MM.1S (cell line): Measurements from ENCODE around the gene MED20.

Source experiments
- DNase-seq: peaks from one replicate; pipeline ENCODE4 v3.0.0-alpha.2; 2015
- H2AFZ ChIP-seq: fragments of 300-600 bp; sonication (generic); 2 replicates; pipeline ENCODE4 v1.6.0; 2016; ENCODE audit warnings: antibody characterized with exemption, low read length
- H3F3A ChIP-seq: fragments of 300-600 bp; sonication (generic); 2 replicates; pipeline ENCODE4 v1.6.1; 2016; ENCODE audit warnings: mild to moderate bottlenecking, antibody characterized with exemption, low read length, moderate library complexity, mixed read lengths; ENCODE audit not compliant: insufficient read depth
- H3K27ac ChIP-seq: fragments of 300-600 bp; sonication (generic); 2 replicates; pipeline ENCODE4 v1.5.1; 2016; ENCODE audit warnings: mild to moderate bottlenecking, low read length
- H3K27me3 ChIP-seq: fragments of 300-600 bp; sonication (generic); replicated peaks from 2 replicates; pipeline ENCODE4 v1.6.0; 2016; ENCODE audit warnings: low read length; ENCODE audit not compliant: insufficient read depth
- H3K36me3 ChIP-seq: fragments of 300-600 bp; sonication (generic); replicated peaks from 2 replicates; pipeline ENCODE4 v1.6.1; 2016; ENCODE audit warnings: mild to moderate bottlenecking, low read length, mixed read lengths; ENCODE audit not compliant: insufficient read depth
- H3K4me1 ChIP-seq: fragments of 300-600 bp; sonication (generic); 2 replicates; pipeline ENCODE4 v1.6.1; 2016; ENCODE audit warnings: low read length, mixed read lengths
- H3K4me2 ChIP-seq: fragments of 300-600 bp; sonication (generic); 2 replicates; pipeline ENCODE4 v1.6.0; 2016; ENCODE audit warnings: low read depth, low read length
- H3K4me3 ChIP-seq: fragments of 300-600 bp; sonication (generic); 2 replicates; pipeline ENCODE4 v1.5.1; 2016; ENCODE audit warnings: low read length, mixed read lengths
- H3K79me2 ChIP-seq: fragments of 300-600 bp; sonication (generic); 2 replicates; pipeline ENCODE4 v1.6.1; 2016; ENCODE audit warnings: mixed run types, low read length, mixed read lengths
- H3K9ac ChIP-seq: fragments of 300-600 bp; sonication (generic); 2 replicates; pipeline ENCODE4 v1.6.1; 2016; ENCODE audit warnings: low read length, mixed read lengths
- H3K9me2 ChIP-seq: fragments of 300-600 bp; sonication (generic); replicated peaks from 2 replicates; pipeline ENCODE4 v1.6.1; 2016; ENCODE audit warnings: mild to moderate bottlenecking, low read length, mixed read lengths; ENCODE audit not compliant: insufficient read depth
- H3K9me3 ChIP-seq: fragments of 300-600 bp; sonication (generic); replicated peaks from 2 replicates; pipeline ENCODE4 v1.6.1; 2016; ENCODE audit warnings: mild to moderate bottlenecking, low read length, mixed read lengths; ENCODE audit not compliant: insufficient read depth
- H4K20me1 ChIP-seq: fragments of 300-600 bp; sonication (generic); 2 replicates; pipeline ENCODE4 v1.6.1; 2016; ENCODE audit warnings: mild to moderate bottlenecking, low read length, moderate library complexity, mixed read lengths; ENCODE audit not compliant: insufficient read depth
- CTCF ChIP-seq: fragments of 300-600 bp; sonication (generic); IDR thresholded peaks from 2 replicates; pipeline ENCODE4 v1.5.1; 2016; ENCODE audit warnings: antibody characterized with exemption, low read length, mixed read lengths
- EZH2 ChIP-seq: fragments of 300-600 bp; sonication (generic); optimal IDR thresholded peaks from 2 replicates; pipeline ENCODE3; 2017; ENCODE audit warnings: low read depth, mild to moderate bottlenecking, antibody characterized with exemption, low read length, mixed read lengths
- EZH2phosphoT487 ChIP-seq: fragments of 300-600 bp; sonication (generic); IDR thresholded peaks from 2 replicates; pipeline ENCODE4 v1.6.1; 2018; ENCODE audit warnings: antibody characterized with exemption, low read length

The MED20 gene

DNA sequence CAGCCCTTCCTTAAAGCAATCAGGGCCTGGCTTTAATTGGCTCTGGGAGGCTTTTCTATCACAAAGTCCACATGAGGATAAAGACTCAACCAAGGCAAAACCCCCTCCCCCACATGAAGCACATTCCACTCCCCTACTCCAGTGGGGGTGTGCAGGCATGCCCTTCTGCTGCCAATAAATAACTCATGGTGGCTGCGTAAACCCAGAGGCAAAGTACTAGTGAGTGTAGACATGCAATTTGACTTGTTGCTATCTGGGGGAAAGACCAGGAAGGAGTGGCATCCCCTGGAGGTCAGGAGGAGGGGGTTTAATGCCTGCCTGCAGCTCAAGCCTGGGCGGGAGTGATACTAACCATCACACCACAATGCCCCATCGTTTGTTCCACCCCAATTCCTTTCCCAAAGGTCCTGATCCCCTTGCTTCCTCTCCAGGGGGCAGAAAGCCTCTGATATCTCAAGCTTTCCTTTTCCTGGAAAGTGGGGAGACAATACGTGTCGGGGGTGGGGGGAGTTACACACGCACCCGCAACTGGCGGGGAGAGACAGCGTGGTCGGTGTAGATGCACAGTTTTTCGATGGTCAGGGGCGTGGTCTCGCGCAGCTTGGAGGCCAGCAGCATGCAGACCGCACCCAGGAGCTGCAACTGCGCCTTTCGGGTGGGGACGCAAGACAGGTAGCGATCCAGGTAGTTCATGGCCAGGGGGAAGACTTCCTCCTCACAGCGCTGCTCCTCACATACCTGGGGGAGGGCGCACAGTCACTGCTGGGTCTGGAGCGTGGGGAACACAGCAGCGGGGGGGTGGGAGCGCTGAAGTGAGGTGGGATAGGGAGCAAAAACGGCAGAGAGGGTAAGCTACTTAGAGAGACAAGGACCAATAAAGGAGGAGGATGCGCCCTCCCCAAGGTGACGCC is 19.2 kb upstream of the MED20 start:
- Histone ChIP-seq H3K4me3 (peak overlapping the region; percentile 99), H3F3A (peaks cover 21% of the 10 kb centered on the region), H3K9ac (peak overlapping the region; percentile 68; the same call in 1 of the 2 replicates), H3K36me3 (0 out of 2 replicates have a peak, but pooled peaks cover 3% of the 10 kb centered on the region), H3K27me3 (no peaks in the 10 kb centered on the region), H3K4me2 (peak overlapping the region; percentile 79), H3K27ac (no peak overlapping the region), H3K4me1 (peaks cover 31% of the 10 kb centered on the region), H2AFZ (peak overlapping the region; percentile 93; the same call in 1 of the 2 replicates), H3K9me2 (no peaks in the 10 kb centered on the region), H3K9me3 (no peaks in the 10 kb centered on the region), H3K79me2 (peaks cover 47% of the 10 kb centered on the region), H4K20me1 (no peaks in the 10 kb centered on the region)
- TF ChIP-seq EZH2phosphoT487 (no peak), CTCF (no peak), EZH2 (no peak)
- DNase-seq: no peak

GRCh38 chr6:41939176-41939847 is 18.4 kb upstream of the MED20 start:
- H3K36me3 ChIP-seq: 0 out of 2 replicates have a peak, but pooled peaks cover 6% of the 10 kb centered on the region
- no peak overlapping the region for H3K27ac ChIP-seq
- H2AFZ ChIP-seq: no peak overlapping the region
- TF ChIP-seq EZH2phosphoT487: no peak
- no peak for TF ChIP-seq EZH2
- no peak for TF ChIP-seq CTCF
- H3F3A ChIP-seq: peaks cover 24% of the 10 kb centered on the region
- no peaks in the 10 kb centered on the region for H4K20me1 ChIP-seq
- H3K9me2 ChIP-seq: no peaks in the 10 kb centered on the region
- no peak overlapping the region for H3K9ac ChIP-seq
- no peaks in the 10 kb centered on the region for H3K9me3 ChIP-seq
- H3K79me2 ChIP-seq: peaks cover 50% of the 10 kb centered on the region
- no peak overlapping the region for H3K4me2 ChIP-seq
- no peak overlapping the region for H3K4me3 ChIP-seq
- no peak for DNase-seq
- H3K4me1 ChIP-seq: peaks cover 34% of the 10 kb centered on the region
- no peaks in the 10 kb centered on the region for H3K27me3 ChIP-seq

DNA sequence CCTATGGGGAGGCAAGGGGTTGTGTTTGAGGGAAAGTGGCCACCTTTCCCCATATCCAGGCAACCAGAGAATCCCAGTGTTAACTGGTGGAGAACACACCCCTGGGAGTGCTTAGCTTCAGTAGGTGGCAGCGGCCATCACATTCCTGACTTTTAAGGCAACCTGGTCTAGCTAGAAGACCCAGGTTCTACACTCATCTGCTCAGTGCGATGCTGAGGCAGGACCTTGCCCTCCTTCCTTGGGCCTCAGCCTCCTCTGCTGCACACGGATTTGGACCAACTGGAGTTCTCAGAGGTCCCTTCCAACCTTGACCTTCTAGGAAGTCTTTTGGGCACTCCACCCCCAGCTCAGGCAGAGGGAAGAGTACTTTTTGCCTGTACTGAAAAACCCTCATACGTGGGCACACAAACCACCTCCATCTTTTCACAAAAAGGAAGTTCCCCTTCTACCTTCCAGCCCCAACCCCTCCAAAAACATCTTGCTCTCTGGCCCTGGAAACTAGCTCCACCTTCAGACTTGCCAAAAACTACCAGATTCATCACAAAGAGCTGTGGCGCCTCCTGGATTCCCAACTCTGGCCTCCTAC is 17.7 kb upstream of the MED20 start:
- peaks cover 24% of the 10 kb centered on the region for H3F3A ChIP-seq
- H3K27ac ChIP-seq: no peak overlapping the region
- no peak overlapping the region for H2AFZ ChIP-seq
- no peaks in the 10 kb centered on the region for H3K27me3 ChIP-seq
- DNase-seq: no peak
- no peaks in the 10 kb centered on the region for H3K9me3 ChIP-seq
- H3K36me3 ChIP-seq: 0 out of 2 replicates have a peak, but pooled peaks cover 9% of the 10 kb centered on the region
- no peaks in the 10 kb centered on the region for H3K9me2 ChIP-seq
- no peaks in the 10 kb centered on the region for H4K20me1 ChIP-seq
- no peak overlapping the region for H3K4me2 ChIP-seq
- H3K9ac ChIP-seq: no peak overlapping the region
- peaks cover 54% of the 10 kb centered on the region for H3K79me2 ChIP-seq
- TF ChIP-seq EZH2 (no peak), EZH2phosphoT487 (no peak), CTCF (no peak)
- H3K4me1 ChIP-seq: peaks cover 37% of the 10 kb centered on the region
- H3K4me3 ChIP-seq: no peak overlapping the region
